ENCODE data around the gene KANSL1.
"Not testable (repeated sequence)": the region's sequence is repeated elsewhere in the genome, so short reads cannot be mapped to it uniquely, and the experiment has no call there.

Gene KANSL1

DNA sequence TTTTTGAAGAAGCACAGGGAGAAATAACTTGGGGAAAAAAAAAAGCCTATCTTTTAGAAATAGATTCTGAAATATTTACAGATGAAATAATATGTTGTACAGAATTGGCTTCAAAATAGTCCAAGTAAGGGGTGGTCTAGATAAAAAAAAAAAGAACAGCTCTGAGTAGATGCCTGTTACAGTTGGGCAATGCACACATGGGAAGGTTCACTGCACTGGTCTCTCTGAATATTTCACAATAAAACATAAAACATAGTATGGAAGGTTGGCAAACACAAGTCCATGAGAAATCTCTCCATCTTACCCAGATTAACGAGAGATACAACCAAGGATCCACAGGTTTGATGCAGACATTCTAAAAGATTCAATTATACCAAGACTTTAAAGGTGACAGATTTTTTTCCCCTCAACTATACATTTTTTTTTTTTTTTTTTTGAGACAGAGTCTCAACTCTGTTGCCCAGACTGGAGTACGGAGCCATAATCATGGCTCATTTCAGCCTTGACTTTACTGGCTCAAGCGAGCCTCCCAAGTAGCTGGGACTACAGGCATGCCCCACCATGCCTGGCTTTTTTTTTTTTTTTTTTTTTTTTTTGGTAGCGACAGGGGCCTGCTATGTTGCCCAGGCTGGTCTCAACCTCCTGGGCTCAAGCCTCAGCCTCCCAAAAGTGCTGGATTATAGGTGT, 58.0 kb downstream of the KANSL1 start:
- DNase-seq = no peak

GRCh38 chr17:46129302-46129701, 63.9 kb downstream of the KANSL1 start:
- DNase-seq = no peak

DNA sequence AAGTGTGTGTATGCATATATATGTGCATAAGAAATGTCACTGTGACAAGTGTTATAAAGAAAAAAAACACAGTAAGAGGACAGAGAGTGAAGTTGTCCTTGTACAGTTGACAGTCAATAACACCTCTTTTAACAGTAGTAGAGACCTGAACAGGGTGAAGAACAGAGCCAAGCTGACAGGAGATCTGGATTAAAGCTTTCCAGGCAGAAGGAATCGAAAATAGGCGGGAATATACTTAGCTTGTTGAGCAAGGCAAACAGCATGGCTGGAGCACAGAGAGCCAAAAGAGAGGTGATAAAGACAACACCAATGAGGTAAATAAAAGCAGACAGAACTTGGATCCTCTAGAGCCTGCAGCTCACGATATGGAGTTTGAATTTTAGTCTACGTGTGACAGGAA, 64.8 kb downstream of the KANSL1 start:
- DNase-seq = no peak

DNA sequence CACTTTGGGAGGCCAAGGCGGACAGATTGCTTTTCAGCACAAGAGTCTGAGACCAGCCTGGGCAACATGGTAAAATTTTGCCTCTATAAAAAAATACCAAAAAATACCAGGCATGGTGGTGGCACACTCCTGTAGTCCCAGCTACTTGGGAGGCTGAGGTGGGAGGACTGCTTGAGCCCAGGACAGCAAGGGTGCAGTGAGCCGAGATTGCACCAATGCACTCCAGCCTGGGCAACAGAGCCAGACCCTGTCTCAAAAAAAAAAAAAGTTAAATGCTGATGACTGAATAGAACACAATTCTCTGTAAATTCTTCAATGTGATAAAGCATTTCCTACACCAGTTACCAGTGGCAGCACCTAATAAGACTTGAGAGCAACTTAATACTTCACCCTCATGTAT, 65.7 kb downstream of the KANSL1 start:
- no peak for DNase-seq

- DNase-seq = no peak
These were observed 66.4 kb downstream of the KANSL1 start for GRCh38 chr17:46126840-46127239.

DNA sequence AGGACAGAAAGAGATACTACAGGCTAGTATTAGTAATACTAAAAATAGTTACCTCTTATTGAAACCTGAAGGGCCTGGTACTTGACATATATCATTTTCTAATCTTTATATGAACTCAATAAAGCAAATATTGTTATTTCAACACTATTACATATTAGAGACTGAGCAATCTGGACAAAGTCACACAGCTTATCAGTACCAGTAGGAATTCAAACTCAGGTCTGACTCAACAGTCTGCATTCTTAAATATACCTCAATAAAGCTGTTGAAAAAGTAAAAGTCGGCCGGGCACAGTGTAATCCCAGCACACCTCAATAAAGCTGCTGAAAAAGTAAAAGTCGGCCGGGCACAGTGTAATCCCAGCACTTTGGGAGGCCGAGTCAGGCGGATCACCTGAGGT, 67.4 kb downstream of the KANSL1 start:
- DNase-seq = no peak

- peak; percentile 41 for DNase-seq
These were observed 68.3 kb downstream of the KANSL1 start for GRCh38 chr17:46124695-46125592.

DNA sequence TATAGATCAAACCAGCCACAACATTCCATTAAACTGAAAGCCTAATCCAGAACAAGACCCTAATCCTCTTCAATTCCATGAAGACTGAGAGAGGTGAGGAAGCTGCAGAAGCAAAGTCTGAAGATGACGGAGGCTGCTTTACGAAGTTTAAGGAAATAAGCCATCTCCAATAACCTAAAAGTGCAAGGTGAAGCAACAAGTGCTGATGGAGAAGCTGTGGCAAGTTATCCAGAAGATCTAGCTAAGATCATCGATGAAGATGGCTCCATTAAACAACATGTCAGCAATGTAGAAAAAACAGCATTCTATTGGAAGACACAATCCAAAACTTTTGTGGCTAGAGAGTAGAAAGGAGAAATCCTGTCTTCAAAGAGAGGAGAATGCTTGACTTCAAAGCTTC, 69.6 kb downstream of the KANSL1 start:
- no peak for DNase-seq

- DNase-seq = no peak
These were observed 70.8 kb downstream of the KANSL1 start for GRCh38 chr17:46122486-46122871.

- no peak for DNase-seq
These were observed 71.3 kb downstream of the KANSL1 start for GRCh38 chr17:46121841-46122485.

GRCh38 chr17:46121165-46121764, 72.0 kb downstream of the KANSL1 start:
- DNase-seq = no peak

GRCh38 chr17:46120537-46120936, 72.7 kb downstream of the KANSL1 start:
- DNase-seq = no peak

GRCh38 chr17:46120078-46120477, 73.2 kb downstream of the KANSL1 start:
- DNase-seq = no peak

DNA sequence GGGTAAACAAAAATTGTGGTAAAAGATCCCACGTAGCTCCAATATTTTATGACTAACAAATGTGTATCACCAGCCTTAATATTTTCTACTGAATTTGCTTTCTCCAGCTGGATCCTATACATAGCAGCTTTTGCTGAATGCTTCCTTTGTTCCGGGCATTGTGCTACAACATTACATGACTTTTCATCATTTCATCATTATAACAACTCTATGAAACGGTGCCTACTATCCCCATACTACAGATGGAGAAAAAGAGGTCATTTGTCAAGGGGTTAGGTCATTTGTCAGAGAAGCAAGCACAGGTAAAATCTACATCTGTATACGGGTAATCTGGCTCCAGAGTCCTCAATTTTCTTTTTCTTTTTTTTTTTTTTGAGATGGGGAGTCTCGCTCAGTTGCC, 74.3 kb downstream of the KANSL1 start:
- DNase-seq = no peak

GRCh38 chr17:46117850-46118696, 75.2 kb downstream of the KANSL1 start:
- DNase-seq = no peak

- no peak for DNase-seq
These were observed 76.1 kb downstream of the KANSL1 start for GRCh38 chr17:46117117-46117516.

GRCh38 chr17:46115699-46116098, 77.5 kb downstream of the KANSL1 start:
- peak; percentile 40 for DNase-seq

- DNase-seq = not testable (repeated sequence)
These were observed 82.0 kb downstream of the KANSL1 start for GRCh38 chr17:46111236-46111635.

GRCh38 chr17:46110219-46110618, 83.0 kb downstream of the KANSL1 start:
- no peak for DNase-seq

DNA sequence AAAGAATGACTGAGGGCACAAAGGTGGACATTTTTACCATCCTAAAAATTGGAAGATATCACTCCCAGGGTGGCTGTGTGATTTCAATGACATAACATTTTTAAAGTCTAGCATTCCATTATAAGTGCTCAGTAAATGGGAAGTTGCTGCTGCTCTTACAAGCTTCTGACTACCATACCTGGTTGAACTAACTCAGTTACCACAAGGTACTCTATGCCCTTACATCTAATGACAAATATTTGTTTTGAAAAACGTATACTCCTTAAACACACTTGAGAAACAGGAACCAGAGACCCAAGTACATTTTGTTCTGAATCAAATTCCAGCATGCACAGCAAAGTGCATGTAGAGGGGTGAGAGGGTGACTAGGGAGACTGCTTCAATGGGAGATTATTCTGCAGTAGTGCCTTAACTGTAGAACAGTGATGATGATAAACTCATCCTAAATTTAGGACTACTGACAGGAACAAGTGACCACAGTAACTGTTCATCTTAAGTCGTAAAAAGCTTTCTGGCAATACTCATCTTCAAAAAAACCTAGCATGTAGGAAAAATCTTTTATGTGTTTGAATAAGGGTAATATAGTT, 83.5 kb downstream of the KANSL1 start:
- DNase-seq = no peak

DNA sequence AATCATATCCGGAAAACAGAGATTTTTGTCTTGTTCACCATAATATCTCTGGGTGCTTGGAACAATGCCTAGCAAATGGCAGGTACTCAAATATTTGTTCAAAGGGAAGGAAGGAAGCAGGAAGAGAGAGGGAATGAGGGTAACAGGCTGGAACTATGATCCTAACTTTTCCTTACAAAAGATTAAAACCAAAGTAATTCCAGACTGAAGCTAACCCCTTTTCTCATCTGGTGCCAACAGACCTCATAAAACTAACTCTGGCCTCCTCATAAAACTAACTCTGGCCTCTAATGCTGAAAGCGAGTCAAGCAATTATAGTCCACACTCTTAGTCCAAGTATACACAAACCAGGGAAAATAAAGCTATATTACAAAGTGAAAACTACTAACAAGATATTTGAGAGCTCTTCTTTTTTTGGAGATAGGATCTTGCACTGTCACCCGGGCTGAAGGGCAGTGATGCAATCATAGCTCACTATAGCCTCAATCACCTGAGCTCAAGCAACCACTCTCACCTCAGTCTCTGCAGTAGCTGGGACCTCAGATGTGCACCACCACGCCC, 84.6 kb downstream of the KANSL1 start:
- DNase-seq = peak; percentile 37

DNA sequence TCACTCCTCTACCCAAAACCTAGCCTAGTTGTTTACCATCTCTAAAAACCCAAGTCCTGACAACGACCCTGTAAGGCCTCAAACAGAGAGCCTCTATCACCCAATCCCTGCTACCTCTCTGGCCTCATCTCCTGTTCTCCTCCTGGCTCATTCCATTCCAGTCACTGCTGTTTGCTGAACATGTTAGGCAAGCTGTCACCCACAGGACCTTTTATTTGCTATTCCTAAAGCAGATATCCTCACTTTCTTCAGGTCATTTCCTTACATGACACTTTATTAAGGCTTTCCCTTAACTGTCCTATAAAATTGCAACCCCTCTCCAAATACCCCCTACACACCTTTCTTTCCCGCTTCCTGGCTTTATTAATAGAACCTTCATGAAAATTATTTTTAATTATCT, 85.1 kb downstream of the KANSL1 start:
- DNase-seq = no peak
